CD4-positive, alpha-beta T cell (primary cell): ENCODE measurements around the gene ADGRL3. TPM values are rescaled to one million over a fixed set of nuclear protein-coding genes. Genes with fewer than 3 reads are reported as not detected.

ENCODE experiments used
- ATAC-seq: fragments of 200-7000 bp; cut with Tn5 transposase; one replicate; pipeline ENCODE4 v1.10.0; 2022; ENCODE audit warnings: mild to moderate bottlenecking; ENCODE audit not compliant: poor library complexity
- CTCF ChIA-PET: fragments of 350-600 bp; sonication (Branson Sonifier 250); formaldehyde crosslinking; loops from one replicate; lab custom pipeline; 2021; ENCODE audit warnings: antibody characterized with exemption, inconsistent platforms; lab: Charles Lee
- POLR2A ChIA-PET: fragments of 350-600 bp; sonication (Branson Sonifier 250); formaldehyde crosslinking; loops from one replicate; lab custom pipeline; 2021; ENCODE audit warnings: antibody characterized with exemption, inconsistent platforms; lab: Charles Lee
- DNase-seq, 14 experiments: peaks; one replicate each; pipeline ENCODE4 v3.0.0-alpha.2; 2013 to 2020; ENCODE audit warnings: mixed read lengths in 2 of 14
- H3K27ac ChIP-seq, 2 donors: one replicate each; pipeline versions ENCODE4 v1.5.1 to v1.7.0; 2013; ENCODE audit warnings: low read length in 2 of 2, low read depth in 1 of 2, mild to moderate bottlenecking in 1 of 2
- H3K27me3 ChIP-seq, 2 experiments: 1 replicate in 1 of 2; 2 replicates in 1 of 2; pipeline versions ENCODE4 v1.6.1 to v1.7.0; 2013; ENCODE audit warnings: low read length in 2 of 2, control low read depth in 1 of 2, mild to moderate bottlenecking in 1 of 2, moderate library complexity in 1 of 2; ENCODE audit not compliant: insufficient read depth in 2 of 2, control insufficient read depth in 1 of 2
- H3K36me3 ChIP-seq: one replicate; pipeline ENCODE4 v1.6.1; 2013; ENCODE audit warnings: low read length, control low read depth; ENCODE audit not compliant: insufficient read depth
- H3K4me1 ChIP-seq: one replicate; pipeline ENCODE4 v1.6.1; 2013; ENCODE audit warnings: low read length, control low read depth; ENCODE audit not compliant: insufficient read depth
- H3K4me3 ChIP-seq: one replicate; pipeline ENCODE4 v1.5.1; 2013; ENCODE audit warnings: mild to moderate bottlenecking, low read length, moderate library complexity
- H3K9me3 ChIP-seq, 2 experiments: 1 replicate in 1 of 2; 2 replicates in 1 of 2; pipeline versions ENCODE4 v1.6.1 to v1.7.0; 2013; ENCODE audit warnings: low read length in 2 of 2, mild to moderate bottlenecking in 2 of 2, control low read depth in 1 of 2, moderate library complexity in 1 of 2; ENCODE audit not compliant: control insufficient read depth in 1 of 2, insufficient read depth in 1 of 2
- H3K27ac Mint-ChIP-seq: one replicate; pipeline ENCODE4 v1.8.0; 2020; ENCODE audit warnings: mixed read lengths
- H3K27me3 Mint-ChIP-seq: one replicate; pipeline ENCODE4 v1.8.0; 2021; ENCODE audit warnings: mixed read lengths
- H3K36me3 Mint-ChIP-seq: one replicate; pipeline ENCODE4 v1.8.0; 2021; ENCODE audit warnings: low read depth, mixed read lengths
- H3K4me1 Mint-ChIP-seq: one replicate; pipeline ENCODE4 v1.8.0; 2021; ENCODE audit warnings: low read depth, mixed read lengths
- H3K4me3 Mint-ChIP-seq: one replicate; pipeline ENCODE4 v1.8.0; 2020; ENCODE audit warnings: mild to moderate bottlenecking, mixed read lengths
- H3K9me3 Mint-ChIP-seq: one replicate; pipeline ENCODE4 v1.8.0; 2020; ENCODE audit warnings: mixed read lengths
- CTCF ChIP-seq: fragments of 200-600 bp; IDR thresholded peaks from one replicate; pipeline ENCODE4 v1.8.0; 2022; ENCODE audit warnings: antibody characterized with exemption, mild to moderate bottlenecking
- intact Hi-C, 2 experiments: fragments of 100-400 bp; cut with DNase I in 1 of 2; cut with micrococcal nuclease in 1 of 2; formaldehyde crosslinking; loops; one replicate each; pipeline versions ENCODE4 v1.15.1 to v1.9.0; 2023 to 2025; cut with DNase I, micrococcal nuclease
- total RNA-seq, 174 experiments: library from RNA in 2 of 174; stranded (reverse) in 2 of 174; gene quantifications; one replicate each; pipeline ENCODE4 v1.2.3 and lab custom pipeline; 2021 to 2026

ADGRL3 gene
- total RNA-seq, 2 experiments from 2014 or later: not detected

DNA sequence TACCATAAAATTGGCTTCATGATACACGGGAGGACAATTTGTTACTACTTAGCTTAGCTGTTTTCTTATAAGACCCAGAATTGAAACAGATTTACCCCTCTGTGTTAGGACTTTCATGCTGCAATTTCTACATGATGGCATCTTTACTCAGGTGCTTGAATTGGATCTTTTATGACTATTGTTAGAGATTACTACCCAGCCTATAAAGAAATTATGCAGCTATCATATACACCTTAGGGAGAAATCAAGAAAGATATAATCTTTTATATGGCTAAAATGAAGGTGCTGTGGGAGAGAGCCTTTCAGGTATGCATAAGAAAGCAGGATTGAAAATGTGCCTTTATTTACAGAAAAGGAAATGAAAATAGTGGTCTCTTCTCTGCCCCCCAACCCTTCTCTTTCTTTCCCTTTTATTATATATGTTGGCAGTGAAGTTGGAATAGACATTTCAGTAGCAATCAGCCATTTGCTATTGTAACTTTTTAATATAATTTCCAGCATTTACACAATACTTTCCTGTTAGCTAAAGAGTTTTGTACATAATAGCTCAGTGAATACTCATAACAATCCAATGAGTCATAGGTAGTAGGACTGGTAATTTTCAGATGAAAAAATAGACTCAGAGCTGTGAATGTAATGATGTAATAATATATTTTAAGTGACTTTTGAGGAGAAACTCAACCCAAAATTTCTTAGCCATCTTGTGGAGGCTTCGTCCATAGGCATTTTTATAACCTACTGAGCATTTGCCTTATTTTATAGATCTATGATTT is 311.8 kb downstream of the ADGRL3 start:
- peaks cover 0 to 8% of the 10 kb centered on the region in 2 experiments for H3K9me3 ChIP-seq
- H3K27me3 Mint-ChIP-seq: no peaks in the 10 kb centered on the region
- no peak overlapping the region for H3K27ac Mint-ChIP-seq
- no peaks in the 10 kb centered on the region for H3K36me3 Mint-ChIP-seq
- ChIA-PET CTCF (no interaction called here), POLR2A (no interaction called here)
- peaks cover 8% of the 10 kb centered on the region for H3K9me3 Mint-ChIP-seq
- TF ChIP-seq CTCF: no peak
- no peak overlapping the region for H3K4me3 ChIP-seq
- ATAC-seq (no peak), DNase-seq (no peak)
- H3K27me3 ChIP-seq: no peaks in the 10 kb centered on the region
- H3K4me3 Mint-ChIP-seq: no peak overlapping the region
- no peaks in the 10 kb centered on the region for H3K4me1 Mint-ChIP-seq
- intact Hi-C loops: no loop called here
- H3K36me3 ChIP-seq: no peaks in the 10 kb centered on the region
- no peak overlapping the region for H3K27ac ChIP-seq
- H3K4me1 ChIP-seq: no peaks in the 10 kb centered on the region

GRCh38 chr4:61514991-61515390 is 314.9 kb downstream of the ADGRL3 start:
- H3K27ac ChIP-seq: no peak overlapping the region
- Mint-ChIP-seq H3K27me3 (no peaks in the 10 kb centered on the region), H3K36me3 (no peaks in the 10 kb centered on the region), H3K9me3 (peaks cover 4% of the 10 kb centered on the region), H3K4me3 (no peak overlapping the region), H3K4me1 (no peaks in the 10 kb centered on the region), H3K27ac (no peak overlapping the region)
- H3K9me3 ChIP-seq: peaks cover 0 to 7% of the 10 kb centered on the region in 2 experiments
- CTCF ChIA-PET: no interaction called here
- no peaks in the 10 kb centered on the region for H3K27me3 ChIP-seq
- no peaks in the 10 kb centered on the region for H3K36me3 ChIP-seq
- intact Hi-C loops: no loop called here
- no peaks in the 10 kb centered on the region for H3K4me1 ChIP-seq
- ATAC-seq: no peak
- no peak for TF ChIP-seq CTCF
- no peak for DNase-seq
- POLR2A ChIA-PET: no interaction called here
- no peak overlapping the region for H3K4me3 ChIP-seq

DNA sequence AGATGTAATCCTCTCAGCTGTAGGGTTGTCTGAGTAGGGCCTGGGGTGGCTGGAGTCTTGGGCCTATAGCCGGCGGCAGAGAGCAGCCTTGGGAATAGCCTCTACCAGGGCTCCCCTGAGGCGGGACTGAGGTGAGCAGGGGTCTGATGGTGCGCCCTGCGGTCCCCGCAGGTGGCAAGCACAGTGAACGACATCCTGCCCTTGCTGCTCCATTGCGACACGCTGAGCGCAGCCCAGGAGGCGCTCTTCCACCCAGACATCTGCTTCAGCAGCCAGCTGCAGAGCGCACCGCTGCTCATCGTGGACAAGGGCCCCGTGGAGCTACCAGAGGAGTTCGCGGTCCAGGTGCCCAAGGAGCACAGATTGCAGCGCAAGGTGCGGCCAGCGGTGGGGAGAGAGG is 317.0 kb downstream of the ADGRL3 start:
- no peak overlapping the region for H3K4me3 ChIP-seq
- Mint-ChIP-seq H3K4me1 (no peaks in the 10 kb centered on the region), H3K4me3 (no peak overlapping the region), H3K9me3 (peaks cover 5% of the 10 kb centered on the region), H3K36me3 (no peaks in the 10 kb centered on the region), H3K27me3 (no peaks in the 10 kb centered on the region), H3K27ac (no peak overlapping the region)
- no peaks in the 10 kb centered on the region for H3K4me1 ChIP-seq
- H3K27ac ChIP-seq: no peak overlapping the region
- H3K9me3 ChIP-seq: peaks cover 0 to 7% of the 10 kb centered on the region in 2 experiments
- intact Hi-C loops: no loop called here
- POLR2A ChIA-PET: no interaction called here
- no peaks in the 10 kb centered on the region for H3K27me3 ChIP-seq
- no peak for TF ChIP-seq CTCF
- no peaks in the 10 kb centered on the region for H3K36me3 ChIP-seq
- CTCF ChIA-PET: no interaction called here
- no peak for DNase-seq
- ATAC-seq: no peak
